SK-N-SH (cell line): ENCODE data around the gene SLC9A7. TPM values are rescaled to one million over a fixed set of nuclear protein-coding genes. Genes with fewer than 3 reads are reported as not detected.

Source experiments
- CTCF ChIA-PET: fragments of 300-600, 350-600 bp; formaldehyde crosslinking; extraction: SDS; loops from one replicate; lab custom pipeline; 2021; lab: Yijun Ruan, JAX
- POLR2A ChIA-PET: fragments of 350-600 bp; sonication (Branson Sonifier 250); formaldehyde crosslinking; extraction: SDS; loops from one replicate; lab custom pipeline; 2020; ENCODE audit warnings: antibody characterized with exemption, inconsistent platforms; lab: Yijun Ruan, JAX
- DNase-seq: peaks from one replicate; pipeline ENCODE4 v3.0.0; 2012
- H2AFZ ChIP-seq: fragments of 200-600 bp; sonication (generic); 2 replicates; pipeline ENCODE4 v1.8.1; 2016; ENCODE audit warnings: antibody characterized with exemption, mild to moderate bottlenecking, low read depth
- H3F3A ChIP-seq: fragments of 200-600 bp; sonication (generic); replicated peaks from 2 replicates; pipeline ENCODE3; 2016; ENCODE audit warnings: antibody characterized with exemption, mild to moderate bottlenecking; ENCODE audit not compliant: insufficient read depth
- H3K27ac ChIP-seq, 2 experiments: fragments of 200-500 bp in 1 of 2; fragments of 200-600 bp in 1 of 2; sonication (Bioruptor generic) in 1 of 2; sonication (generic), shearing (Covaris generic) in 1 of 2; 2 replicates each; pipeline versions ENCODE4 v1.5.1 to v1.6.1; 2014 to 2016; ENCODE audit warnings: low read depth in 2 of 2, inconsistent platforms in 1 of 2, low read length in 1 of 2, mild to moderate bottlenecking in 1 of 2, mixed read lengths in 1 of 2
- H3K27me3 ChIP-seq: fragments of 200-600 bp; sonication (generic), shearing (Covaris generic); 2 replicates; pipeline ENCODE4 v1.6.1; 2016; ENCODE audit warnings: mixed run types; ENCODE audit not compliant: insufficient read depth
- H3K36me3 ChIP-seq, 2 experiments: fragments of 200-500 bp in 1 of 2; fragments of 200-600 bp in 1 of 2; sonication (Bioruptor generic) in 1 of 2; sonication (generic) in 1 of 2; replicated peaks in 1 of 2; 2 replicates each; pipeline versions ENCODE3 to v1.5.1; 2014 to 2016; ENCODE audit warnings: low read length in 1 of 2, mild to moderate bottlenecking in 1 of 2; ENCODE audit not compliant: insufficient read depth in 2 of 2, control insufficient read depth in 1 of 2
- H3K4me1 ChIP-seq, 2 experiments: fragments of 200-500 bp in 1 of 2; fragments of 200-600 bp in 1 of 2; sonication (Bioruptor generic) in 1 of 2; sonication (generic), shearing (Covaris generic) in 1 of 2; 2 replicates each; pipeline versions ENCODE4 v1.5.1 to v1.6.1; 2014 to 2016; ENCODE audit warnings: low read depth in 1 of 2, low read length in 1 of 2, mixed run types in 1 of 2; ENCODE audit not compliant: insufficient read depth in 2 of 2, control insufficient read depth in 1 of 2
- H3K4me2 ChIP-seq: fragments of 200-600 bp; sonication (generic), shearing (Covaris generic); 2 replicates; pipeline ENCODE4 v1.6.1; 2017; ENCODE audit warnings: mixed run types
- H3K4me3 ChIP-seq, 2 experiments: fragments of 200-500 bp in 1 of 2; fragments of 200-600 bp in 1 of 2; sonication (Bioruptor generic) in 1 of 2; sonication (generic), shearing (Covaris generic) in 1 of 2; 2 replicates each; pipeline versions ENCODE4 v1.5.1 to v1.8.1; 2014 to 2016; ENCODE audit warnings: low read depth in 2 of 2, inconsistent platforms in 1 of 2, low read length in 1 of 2, mild to moderate bottlenecking in 1 of 2, mixed read lengths in 1 of 2, moderate library complexity in 1 of 2
- H3K79me2 ChIP-seq: fragments of 200-600 bp; sonication (generic); 2 replicates; pipeline ENCODE4 v1.8.1; 2017; ENCODE audit warnings: mild to moderate bottlenecking; ENCODE audit not compliant: insufficient read depth
- H3K9ac ChIP-seq: fragments of 200-600 bp; sonication (generic); 2 replicates; pipeline ENCODE4 v1.6.1; 2017; ENCODE audit warnings: mixed run types
- H3K9me2 ChIP-seq: fragments of 200-600 bp; sonication (generic); 2 replicates; pipeline ENCODE4 v1.6.1; 2017; ENCODE audit warnings: mixed run types
- H3K9me3 ChIP-seq: fragments of 200-600 bp; sonication (generic); 2 replicates; pipeline ENCODE4 v1.6.1; 2017; ENCODE audit warnings: mixed run types, mild to moderate bottlenecking, moderate library complexity
- H4K20me1 ChIP-seq: fragments of 200-600 bp; sonication (generic); 2 replicates; pipeline ENCODE4 v1.6.1; 2017; ENCODE audit warnings: mild to moderate bottlenecking, mixed run types; ENCODE audit not compliant: insufficient read depth
- EP300 ChIP-seq, 2 experiments: IDR thresholded peaks; 2 replicates each; pipeline versions ENCODE4 v1.4.0 to v1.6.1; 2012; ENCODE audit warnings: borderline replicate concordance in 1 of 2, low read depth in 1 of 2, low read length in 1 of 2
- FOSL2 ChIP-seq: IDR thresholded peaks from 2 replicates; pipeline ENCODE4 v1.4.0; 2012; ENCODE audit warnings: low read depth, mild to moderate bottlenecking, moderate library complexity, borderline replicate concordance
- MEF2A ChIP-seq: IDR thresholded peaks from 2 replicates; pipeline ENCODE4 v1.4.0; 2012; ENCODE audit warnings: low read depth, borderline replicate concordance
- NFIC ChIP-seq: IDR thresholded peaks from 2 replicates; pipeline ENCODE4 v1.4.0; 2012; ENCODE audit warnings: borderline replicate concordance
- RAD21 ChIP-seq: IDR thresholded peaks from 2 replicates; pipeline ENCODE4 v1.6.1; 2012; ENCODE audit warnings: mild to moderate bottlenecking, low read length
- SIN3A ChIP-seq: IDR thresholded peaks from 2 replicates; pipeline ENCODE4 v1.6.1; 2012; ENCODE audit warnings: low read depth, mild to moderate bottlenecking, low read length, moderate library complexity, borderline replicate concordance
- SMC3 ChIP-seq: IDR thresholded peaks from 2 replicates; pipeline ENCODE4 v1.6.1; 2012; ENCODE audit warnings: low read depth, low read length, improper control_type of control experiment
- TEAD4 ChIP-seq: IDR thresholded peaks from 2 replicates; pipeline ENCODE4 v1.4.0; 2012; ENCODE audit warnings: mild to moderate bottlenecking, borderline replicate concordance; ENCODE audit not compliant: insufficient read depth
- WGBS: methylation state at CpG from one replicate; pipeline ENCODE4 v1.1.6; 2017; ENCODE audit warnings: low lambda C conversion rate; 5-methylcytosine and 5-hydroxymethylcytosine counted together
- polyA plus RNA-seq, 3 experiments: library from polyadenylated mRNA; depleted of rRNA; stranded (reverse); fragments of >200 nt; gene quantifications; 2 replicates each; pipeline ENCODE4 v1.2.3, GENCODE V29; 2012
- TF ChIP-seq, protein P1 (sequence below): fragments of 200-600 bp; sonication (generic); IDR thresholded peaks from 2 replicates; pipeline ENCODE4 v1.6.1; 2017; ENCODE audit warnings: antibody characterized with exemption, mild to moderate bottlenecking, moderate library complexity
- TF ChIP-seq, protein P2 (sequence below): IDR thresholded peaks from 2 replicates; pipeline ENCODE4; 2012
- TF ChIP-seq, protein P3 (sequence below): IDR thresholded peaks from 2 replicates; pipeline ENCODE4 v1.4.0; 2012; ENCODE audit warnings: low read depth, borderline replicate concordance
- TF ChIP-seq, protein P4 (sequence below): IDR thresholded peaks from 2 replicates; pipeline ENCODE4 v1.6.1; 2012; ENCODE audit warnings: mild to moderate bottlenecking, low read depth, low read length, moderate library complexity
- TF ChIP-seq, protein P5 (sequence below): fragments of 150-350 bp; IDR thresholded peaks from 2 replicates; pipeline ENCODE4 v1.6.1; 2017; ENCODE audit warnings: antibody characterized with exemption, low read length, low read depth, borderline replicate concordance
- TF ChIP-seq, protein P6 (sequence below): fragments of 150-350 bp; IDR thresholded peaks from 2 replicates; pipeline ENCODE4 v1.6.1; 2016; ENCODE audit warnings: mild to moderate bottlenecking, low read depth, low read length

Gene SLC9A7
- polyA plus RNA-seq, 1 of the 3 experiments (the other 2 are of a cell fraction), result 10.5 TPM

DNA sequence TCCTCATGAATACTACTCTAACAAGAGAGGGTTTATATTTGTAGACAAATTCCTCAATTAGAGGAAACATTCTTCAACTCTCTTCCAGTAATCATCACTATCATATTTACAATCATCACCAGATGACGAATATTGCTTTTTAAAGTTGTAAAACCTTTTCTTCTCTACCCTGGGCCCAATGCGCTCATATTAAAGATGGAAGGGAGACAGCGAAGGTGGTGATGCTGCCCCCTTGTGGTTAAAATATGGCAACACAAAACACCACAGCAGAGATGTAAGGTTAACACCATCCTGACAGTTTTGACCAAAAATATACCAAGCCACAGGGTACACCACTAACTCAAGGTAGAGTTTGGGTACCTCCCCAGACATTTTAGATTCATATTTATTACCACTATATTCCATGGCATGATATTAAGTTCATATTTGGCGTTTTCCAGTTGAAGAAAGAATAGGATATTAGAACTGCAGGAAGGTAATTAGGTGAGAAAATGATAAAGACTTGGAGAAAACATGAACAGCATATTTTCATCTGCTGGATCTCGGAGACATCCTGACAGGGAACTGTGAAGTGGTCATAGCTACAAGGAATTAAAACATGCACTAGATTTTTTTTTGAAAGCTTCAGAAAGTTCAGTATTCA lies 72.8 kb downstream of the SLC9A7 start:
- POLR2A ChIA-PET, result no interaction called here
- Histone ChIP-seq H3K9ac (no peak overlapping the region), H3K79me2 (no peaks in the 10 kb centered on the region), H2AFZ (no peak overlapping the region), H3K4me3 (no peak overlapping the region), H3K27me3 (no peaks in the 10 kb centered on the region), H3K4me1 (no peaks in the 10 kb centered on the region), H3K36me3 (no peaks in the 10 kb centered on the region), H3K4me2 (no peak overlapping the region), H3K27ac (no peak overlapping the region), H3K9me3 (no peaks in the 10 kb centered on the region), H3K9me2 (no peaks in the 10 kb centered on the region), H3F3A (no peaks in the 10 kb centered on the region), H4K20me1 (no peaks in the 10 kb centered on the region; the same call in 1 of the 2 replicates)
- CTCF ChIA-PET, result interaction anchor here (0.6 to 3.1 kb wide), 19 partner anchors 8 to 131 kb away, joined by 3 to 13 read pairs (median 5); no protein-coding TSS in a partner anchor
- TF ChIP-seq SMC3, result peak; percentile 76
- TF ChIP-seq EP300 (IDR thresholded peaks at IDR 0.05; ENCODE audit: borderline replicate concordance in 1 of 2, low read depth in 1 of 2, low read length in 1 of 2), result no peak
- TF ChIP-seq, protein P1, sequence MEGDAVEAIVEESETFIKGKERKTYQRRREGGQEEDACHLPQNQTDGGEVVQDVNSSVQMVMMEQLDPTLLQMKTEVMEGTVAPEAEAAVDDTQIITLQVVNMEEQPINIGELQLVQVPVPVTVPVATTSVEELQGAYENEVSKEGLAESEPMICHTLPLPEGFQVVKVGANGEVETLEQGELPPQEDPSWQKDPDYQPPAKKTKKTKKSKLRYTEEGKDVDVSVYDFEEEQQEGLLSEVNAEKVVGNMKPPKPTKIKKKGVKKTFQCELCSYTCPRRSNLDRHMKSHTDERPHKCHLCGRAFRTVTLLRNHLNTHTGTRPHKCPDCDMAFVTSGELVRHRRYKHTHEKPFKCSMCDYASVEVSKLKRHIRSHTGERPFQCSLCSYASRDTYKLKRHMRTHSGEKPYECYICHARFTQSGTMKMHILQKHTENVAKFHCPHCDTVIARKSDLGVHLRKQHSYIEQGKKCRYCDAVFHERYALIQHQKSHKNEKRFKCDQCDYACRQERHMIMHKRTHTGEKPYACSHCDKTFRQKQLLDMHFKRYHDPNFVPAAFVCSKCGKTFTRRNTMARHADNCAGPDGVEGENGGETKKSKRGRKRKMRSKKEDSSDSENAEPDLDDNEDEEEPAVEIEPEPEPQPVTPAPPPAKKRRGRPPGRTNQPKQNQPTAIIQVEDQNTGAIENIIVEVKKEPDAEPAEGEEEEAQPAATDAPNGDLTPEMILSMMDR, result peak; percentile 88
- peak; percentile 69 for TF ChIP-seq RAD21
- TF ChIP-seq FOSL2, result no peak
- DNase-seq, result peak; percentile 41
- 28% methylated on average over 5 of the region's 5 CpGs for WGBS

DNA sequence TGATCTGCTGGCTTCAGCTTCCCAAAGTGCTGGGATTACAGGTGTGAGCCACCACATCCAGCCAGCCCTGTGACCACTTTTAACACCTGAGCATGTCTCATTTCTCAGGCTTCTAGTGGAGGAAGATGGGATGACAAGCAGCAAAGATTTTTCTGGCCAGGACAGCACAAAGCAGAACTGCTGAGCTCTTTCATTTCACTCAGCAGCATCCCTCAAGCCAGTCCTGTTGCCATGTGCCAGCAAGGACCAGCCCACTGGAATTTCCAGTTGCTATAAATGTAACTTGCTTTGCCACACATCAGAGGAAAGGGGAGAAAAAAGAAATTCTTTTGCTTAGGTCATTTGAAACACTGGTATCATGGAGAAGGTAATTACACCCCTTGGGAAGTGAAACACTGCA lies 75.9 kb downstream of the SLC9A7 start:
- H3K9me3 ChIP-seq, result no peaks in the 10 kb centered on the region
- CTCF ChIA-PET, result interaction anchor here (0.6 kb wide), 1 partner anchor 41 kb away, joined by 3 read pairs; no protein-coding TSS in a partner anchor
- H4K20me1 ChIP-seq, result no peaks in the 10 kb centered on the region; the same call in 1 of the 2 replicates
- H3K79me2 ChIP-seq, result no peaks in the 10 kb centered on the region
- no peak for DNase-seq
- no peaks in the 10 kb centered on the region for H3K9me2 ChIP-seq
- no peaks in the 10 kb centered on the region for H3K27me3 ChIP-seq
- POLR2A ChIA-PET, result no interaction called here
- H3F3A ChIP-seq, result no peaks in the 10 kb centered on the region
- no peak overlapping the region for H3K27ac ChIP-seq
- H3K9ac ChIP-seq, result no peak overlapping the region
- H2AFZ ChIP-seq, result no peak overlapping the region
- no peak overlapping the region for H3K4me3 ChIP-seq
- H3K4me2 ChIP-seq, result no peak overlapping the region
- no peaks in the 10 kb centered on the region for H3K4me1 ChIP-seq
- H3K36me3 ChIP-seq, result peaks cover 0 to 2% of the 10 kb centered on the region in 2 experiments
- TF ChIP-seq, protein P2, sequence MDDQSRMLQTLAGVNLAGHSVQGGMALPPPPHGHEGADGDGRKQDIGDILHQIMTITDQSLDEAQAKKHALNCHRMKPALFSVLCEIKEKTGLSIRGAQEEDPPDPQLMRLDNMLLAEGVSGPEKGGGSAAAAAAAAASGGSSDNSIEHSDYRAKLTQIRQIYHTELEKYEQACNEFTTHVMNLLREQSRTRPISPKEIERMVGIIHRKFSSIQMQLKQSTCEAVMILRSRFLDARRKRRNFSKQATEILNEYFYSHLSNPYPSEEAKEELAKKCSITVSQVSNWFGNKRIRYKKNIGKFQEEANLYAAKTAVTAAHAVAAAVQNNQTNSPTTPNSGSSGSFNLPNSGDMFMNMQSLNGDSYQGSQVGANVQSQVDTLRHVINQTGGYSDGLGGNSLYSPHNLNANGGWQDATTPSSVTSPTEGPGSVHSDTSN, result no peak
- TF ChIP-seq, protein P3, sequence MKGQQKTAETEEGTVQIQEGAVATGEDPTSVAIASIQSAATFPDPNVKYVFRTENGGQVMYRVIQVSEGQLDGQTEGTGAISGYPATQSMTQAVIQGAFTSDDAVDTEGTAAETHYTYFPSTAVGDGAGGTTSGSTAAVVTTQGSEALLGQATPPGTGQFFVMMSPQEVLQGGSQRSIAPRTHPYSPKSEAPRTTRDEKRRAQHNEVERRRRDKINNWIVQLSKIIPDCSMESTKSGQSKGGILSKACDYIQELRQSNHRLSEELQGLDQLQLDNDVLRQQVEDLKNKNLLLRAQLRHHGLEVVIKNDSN, result no peak
- no peak for TF ChIP-seq SIN3A
- TF ChIP-seq, protein P4, sequence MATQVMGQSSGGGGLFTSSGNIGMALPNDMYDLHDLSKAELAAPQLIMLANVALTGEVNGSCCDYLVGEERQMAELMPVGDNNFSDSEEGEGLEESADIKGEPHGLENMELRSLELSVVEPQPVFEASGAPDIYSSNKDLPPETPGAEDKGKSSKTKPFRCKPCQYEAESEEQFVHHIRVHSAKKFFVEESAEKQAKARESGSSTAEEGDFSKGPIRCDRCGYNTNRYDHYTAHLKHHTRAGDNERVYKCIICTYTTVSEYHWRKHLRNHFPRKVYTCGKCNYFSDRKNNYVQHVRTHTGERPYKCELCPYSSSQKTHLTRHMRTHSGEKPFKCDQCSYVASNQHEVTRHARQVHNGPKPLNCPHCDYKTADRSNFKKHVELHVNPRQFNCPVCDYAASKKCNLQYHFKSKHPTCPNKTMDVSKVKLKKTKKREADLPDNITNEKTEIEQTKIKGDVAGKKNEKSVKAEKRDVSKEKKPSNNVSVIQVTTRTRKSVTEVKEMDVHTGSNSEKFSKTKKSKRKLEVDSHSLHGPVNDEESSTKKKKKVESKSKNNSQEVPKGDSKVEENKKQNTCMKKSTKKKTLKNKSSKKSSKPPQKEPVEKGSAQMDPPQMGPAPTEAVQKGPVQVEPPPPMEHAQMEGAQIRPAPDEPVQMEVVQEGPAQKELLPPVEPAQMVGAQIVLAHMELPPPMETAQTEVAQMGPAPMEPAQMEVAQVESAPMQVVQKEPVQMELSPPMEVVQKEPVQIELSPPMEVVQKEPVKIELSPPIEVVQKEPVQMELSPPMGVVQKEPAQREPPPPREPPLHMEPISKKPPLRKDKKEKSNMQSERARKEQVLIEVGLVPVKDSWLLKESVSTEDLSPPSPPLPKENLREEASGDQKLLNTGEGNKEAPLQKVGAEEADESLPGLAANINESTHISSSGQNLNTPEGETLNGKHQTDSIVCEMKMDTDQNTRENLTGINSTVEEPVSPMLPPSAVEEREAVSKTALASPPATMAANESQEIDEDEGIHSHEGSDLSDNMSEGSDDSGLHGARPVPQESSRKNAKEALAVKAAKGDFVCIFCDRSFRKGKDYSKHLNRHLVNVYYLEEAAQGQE, result no peak
- TF ChIP-seq, protein P5, sequence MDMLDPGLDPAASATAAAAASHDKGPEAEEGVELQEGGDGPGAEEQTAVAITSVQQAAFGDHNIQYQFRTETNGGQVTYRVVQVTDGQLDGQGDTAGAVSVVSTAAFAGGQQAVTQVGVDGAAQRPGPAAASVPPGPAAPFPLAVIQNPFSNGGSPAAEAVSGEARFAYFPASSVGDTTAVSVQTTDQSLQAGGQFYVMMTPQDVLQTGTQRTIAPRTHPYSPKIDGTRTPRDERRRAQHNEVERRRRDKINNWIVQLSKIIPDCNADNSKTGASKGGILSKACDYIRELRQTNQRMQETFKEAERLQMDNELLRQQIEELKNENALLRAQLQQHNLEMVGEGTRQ, result no peak
- TF ChIP-seq MEF2A, result no peak
- TF ChIP-seq NFIC, result no peak
- TF ChIP-seq TEAD4, result no peak
- TF ChIP-seq, protein P6, sequence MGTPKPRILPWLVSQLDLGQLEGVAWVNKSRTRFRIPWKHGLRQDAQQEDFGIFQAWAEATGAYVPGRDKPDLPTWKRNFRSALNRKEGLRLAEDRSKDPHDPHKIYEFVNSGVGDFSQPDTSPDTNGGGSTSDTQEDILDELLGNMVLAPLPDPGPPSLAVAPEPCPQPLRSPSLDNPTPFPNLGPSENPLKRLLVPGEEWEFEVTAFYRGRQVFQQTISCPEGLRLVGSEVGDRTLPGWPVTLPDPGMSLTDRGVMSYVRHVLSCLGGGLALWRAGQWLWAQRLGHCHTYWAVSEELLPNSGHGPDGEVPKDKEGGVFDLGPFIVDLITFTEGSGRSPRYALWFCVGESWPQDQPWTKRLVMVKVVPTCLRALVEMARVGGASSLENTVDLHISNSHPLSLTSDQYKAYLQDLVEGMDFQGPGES, result no peak
